Activated CD4-positive, CD25-positive, alpha-beta regulatory T cell treated with anti-CD3 and anti-CD28 coated beads, Interleukin-2, amount 50 U/mL, for 72 hours (primary cell): ENCODE measurements around the gene RABGAP1L.
"Not testable (repeated sequence)": the region's sequence is repeated elsewhere in the genome, so short reads cannot be mapped to it uniquely, and the experiment has no call there.

Experiments
- DNase-seq: peaks from one replicate; pipeline ENCODE4 v3.0.0; 2021

The RABGAP1L gene

DNA sequence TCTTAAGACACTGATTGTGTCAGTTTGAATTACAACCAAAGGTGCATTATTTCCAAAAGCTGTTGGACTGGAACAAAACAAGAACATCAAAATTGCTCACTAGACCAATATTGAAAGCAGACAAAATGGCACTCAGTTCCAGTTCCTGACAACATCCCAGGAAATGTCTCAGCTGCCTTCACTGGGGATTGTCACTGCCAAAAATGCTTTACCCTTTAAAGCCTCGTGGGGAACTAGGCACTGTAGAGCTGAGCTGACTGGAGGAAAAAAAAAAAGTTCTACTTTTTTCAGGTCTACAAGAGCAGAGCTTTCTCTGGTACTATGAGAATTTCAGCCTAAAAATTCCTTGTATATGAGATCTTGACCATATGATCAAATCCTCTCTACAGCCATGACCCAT is 310.4 kb downstream of the RABGAP1L start:
- DNase-seq = no peak

DNA sequence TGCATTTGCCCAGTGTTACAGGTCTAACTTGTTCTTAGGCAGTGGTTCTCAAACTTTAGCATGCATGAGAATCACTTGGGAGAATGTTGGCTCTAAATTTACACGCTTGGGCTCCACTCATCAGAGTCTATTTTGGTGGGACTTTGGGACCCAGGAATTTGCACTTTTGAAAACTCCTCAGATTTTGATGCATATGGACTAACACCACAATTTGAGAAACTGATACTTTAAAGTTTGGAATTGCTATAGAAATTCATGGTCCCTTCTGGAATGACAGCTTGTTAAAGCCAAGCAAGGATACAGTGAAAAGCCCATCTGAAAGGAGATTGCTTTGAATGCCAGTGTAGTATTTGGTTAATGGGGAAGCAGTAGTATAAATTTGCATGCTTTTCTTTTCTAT is 320.0 kb downstream of the RABGAP1L start:
- DNase-seq = no peak

DNA sequence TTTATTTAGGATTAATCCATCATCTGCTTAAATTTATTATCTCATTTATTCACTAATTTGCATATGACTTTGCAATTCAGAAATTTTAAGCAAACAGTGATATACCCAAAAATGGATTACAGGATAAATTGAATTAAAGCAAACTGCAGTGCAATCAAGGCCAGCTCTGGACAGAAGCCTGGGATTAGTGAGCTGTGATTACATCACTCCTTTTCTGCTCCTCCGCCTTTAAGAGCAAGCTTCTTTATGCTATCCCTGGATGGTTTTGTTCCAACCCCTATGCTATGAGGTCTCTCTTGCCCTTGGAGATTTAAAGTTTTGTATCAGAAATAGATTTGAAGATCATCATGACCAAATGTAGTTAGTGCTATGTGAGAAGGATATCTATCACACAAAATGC is 321.0 kb downstream of the RABGAP1L start:
- no peak for DNase-seq

DNA sequence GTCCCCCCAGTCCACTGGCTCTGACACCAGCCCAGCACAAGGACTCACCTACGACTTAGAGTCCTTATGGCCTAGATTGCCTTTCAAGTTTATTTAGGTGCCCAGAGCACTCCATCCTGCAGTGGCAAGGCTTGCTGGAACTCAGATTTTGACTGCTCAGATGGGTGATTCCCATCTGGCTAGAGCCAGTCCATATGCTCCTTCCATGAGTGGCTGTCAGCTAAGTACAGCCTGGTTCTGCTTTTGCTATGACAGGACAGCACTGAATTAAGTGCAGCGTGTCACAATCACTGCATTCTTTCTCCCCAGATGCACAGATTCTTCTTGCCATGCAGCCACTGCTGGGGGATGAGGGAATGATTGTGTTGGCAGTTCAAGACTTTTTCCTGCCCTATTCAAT is 332.3 kb downstream of the RABGAP1L start:
- no peak for DNase-seq

DNA sequence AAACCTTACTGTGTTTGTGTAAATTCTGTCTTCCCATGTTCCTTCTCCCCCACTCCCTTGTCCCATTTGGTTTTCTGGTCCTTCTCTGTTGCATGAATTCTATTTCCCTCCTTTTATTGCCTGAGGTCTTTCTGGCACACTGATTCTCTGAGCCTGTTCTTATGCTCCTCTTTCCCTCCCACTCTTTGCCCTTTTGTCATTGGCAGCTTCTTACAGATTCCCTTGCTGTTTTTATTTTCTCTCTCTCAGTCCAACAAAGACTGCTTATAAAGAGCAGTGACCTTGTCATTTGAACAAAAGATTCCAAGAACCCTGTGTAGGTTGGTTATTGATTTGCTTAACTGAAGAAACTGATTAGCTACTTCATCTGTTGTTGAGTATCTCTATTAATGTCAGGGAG is 338.2 kb downstream of the RABGAP1L start:
- no peak for DNase-seq

DNA sequence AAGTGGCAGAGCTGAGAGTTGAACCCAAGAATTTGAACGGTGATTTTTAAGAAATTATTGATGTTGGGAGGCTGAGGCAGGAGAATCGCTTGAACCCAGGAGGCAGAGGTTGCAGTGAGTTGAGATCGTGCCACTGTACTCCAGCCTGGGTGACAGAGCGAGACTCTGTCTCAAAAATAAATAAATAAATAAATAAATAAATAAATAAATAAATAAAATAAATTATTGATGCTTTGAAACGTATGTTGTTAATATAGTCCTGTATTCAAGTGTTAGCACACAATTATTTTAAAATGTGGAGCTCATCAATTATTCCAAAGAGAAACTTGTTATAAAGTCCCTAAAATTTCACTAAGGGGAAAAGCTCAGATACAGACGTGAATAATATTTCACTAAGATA is 357.4 kb downstream of the RABGAP1L start:
- DNase-seq = not testable (repeated sequence)

DNA sequence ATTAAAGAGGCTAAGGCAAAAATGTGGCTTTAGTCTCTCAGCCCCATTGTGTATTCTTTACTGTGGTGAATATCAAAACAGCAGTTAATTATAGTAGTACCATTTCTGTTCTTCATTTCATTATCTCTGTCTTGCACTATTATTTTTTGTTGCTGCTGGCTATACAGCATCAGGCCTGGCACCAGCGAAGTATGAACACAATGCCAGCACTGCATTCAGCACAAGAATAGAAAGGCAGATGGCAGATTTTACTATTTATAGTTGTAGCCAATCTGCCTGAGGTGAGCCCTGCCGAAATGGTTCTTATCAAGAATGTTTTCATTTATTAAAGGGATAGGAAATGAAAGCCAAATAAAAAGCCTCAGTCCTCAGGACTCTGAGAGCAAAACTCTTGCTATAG is 360.5 kb downstream of the RABGAP1L start:
- no peak for DNase-seq

DNA sequence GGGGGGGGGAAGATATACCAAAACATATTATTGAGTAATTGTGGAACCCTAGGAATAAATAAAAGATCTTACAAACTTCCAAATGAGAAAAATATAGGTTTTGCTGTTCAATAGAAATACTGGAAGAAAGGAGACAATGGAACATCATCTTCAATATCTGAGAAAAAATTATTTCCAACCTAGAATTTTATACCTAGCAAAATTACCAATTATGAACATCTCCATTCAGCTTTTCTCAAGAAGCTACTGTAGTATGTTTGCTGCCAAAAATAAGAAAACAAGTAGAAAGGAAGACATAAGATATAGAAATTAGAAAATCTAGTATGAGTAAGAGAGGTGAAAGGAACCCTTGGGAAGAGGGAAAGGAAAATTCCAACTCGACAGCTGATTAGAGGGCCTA is 372.4 kb downstream of the RABGAP1L start:
- DNase-seq = no peak

DNA sequence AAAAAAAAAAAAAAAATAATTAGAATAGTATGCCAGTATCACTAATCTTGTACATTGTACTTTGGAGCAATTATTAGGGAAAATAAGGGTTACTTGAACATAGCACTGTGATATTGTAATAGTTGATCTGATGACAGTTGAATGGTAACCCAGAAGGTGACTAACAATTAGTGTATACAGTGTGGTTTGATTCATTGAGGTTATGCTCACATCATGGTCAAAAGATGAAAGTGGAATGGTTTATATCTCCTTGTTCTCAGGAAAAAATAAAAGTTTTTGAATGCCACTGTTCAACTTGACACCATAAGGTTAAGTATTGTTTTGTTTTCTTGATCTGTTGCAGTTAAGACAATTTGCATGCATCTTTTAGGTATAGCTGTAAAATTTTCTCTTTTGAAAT is 375.5 kb downstream of the RABGAP1L start:
- no peak for DNase-seq

DNA sequence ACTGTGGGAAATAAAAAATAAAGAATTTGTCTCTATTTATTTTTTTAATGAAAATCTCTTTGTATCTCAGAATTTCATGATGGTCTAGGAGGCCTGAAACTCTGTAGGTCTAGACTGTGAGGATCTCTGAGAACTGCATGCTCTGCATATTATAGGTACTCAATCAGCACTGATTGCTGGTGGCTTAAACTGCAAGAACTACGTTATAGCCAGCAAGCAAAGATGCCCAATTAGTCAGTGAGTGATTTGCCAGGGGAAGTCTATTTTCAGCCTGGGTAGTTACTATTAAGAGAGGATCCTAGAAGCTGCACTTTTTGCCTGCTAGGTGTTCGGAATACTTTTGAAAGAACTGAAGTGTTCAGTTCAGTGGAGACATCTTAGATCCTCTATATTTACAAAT is 375.9 kb downstream of the RABGAP1L start:
- DNase-seq = no peak

DNA sequence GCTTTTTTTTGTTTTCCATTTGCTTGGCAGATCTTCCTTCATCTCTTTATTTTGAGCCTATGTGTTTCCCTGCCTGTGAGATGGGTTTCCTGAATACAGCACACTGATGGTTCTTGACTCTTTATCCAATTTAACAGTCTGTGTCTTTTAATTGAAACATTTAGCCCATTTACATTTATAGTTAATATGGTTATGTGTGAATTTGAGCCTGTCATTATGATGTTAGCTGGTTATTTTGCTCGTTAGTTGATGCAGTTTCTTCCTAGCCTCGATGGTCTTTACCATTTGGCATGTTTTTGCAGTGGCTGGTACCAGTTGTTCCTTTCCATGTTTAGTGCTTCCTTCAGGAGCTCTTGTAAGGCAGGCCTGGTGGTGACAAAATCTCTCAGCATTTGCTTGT is 384.1 kb downstream of the RABGAP1L start:
- DNase-seq = not testable (repeated sequence)

DNA sequence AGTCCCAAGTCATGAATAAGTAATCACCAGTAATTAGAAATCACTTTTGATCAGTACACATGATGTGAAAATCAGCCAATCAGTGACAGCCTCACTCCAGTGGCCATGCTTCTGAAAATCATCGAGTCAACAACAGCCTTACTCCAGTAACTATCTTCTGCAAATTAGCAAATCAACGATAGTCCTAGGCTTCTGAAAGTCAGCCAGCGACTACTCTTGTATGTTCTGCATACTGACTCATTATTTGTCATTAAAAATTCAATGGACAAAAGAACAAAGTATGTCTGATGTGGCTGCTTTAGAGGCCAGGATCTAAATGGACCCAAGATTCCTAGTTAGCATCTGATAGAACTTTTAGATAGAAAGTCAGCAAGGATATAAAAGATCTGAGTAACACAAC is 391.0 kb downstream of the RABGAP1L start:
- no peak for DNase-seq

DNA sequence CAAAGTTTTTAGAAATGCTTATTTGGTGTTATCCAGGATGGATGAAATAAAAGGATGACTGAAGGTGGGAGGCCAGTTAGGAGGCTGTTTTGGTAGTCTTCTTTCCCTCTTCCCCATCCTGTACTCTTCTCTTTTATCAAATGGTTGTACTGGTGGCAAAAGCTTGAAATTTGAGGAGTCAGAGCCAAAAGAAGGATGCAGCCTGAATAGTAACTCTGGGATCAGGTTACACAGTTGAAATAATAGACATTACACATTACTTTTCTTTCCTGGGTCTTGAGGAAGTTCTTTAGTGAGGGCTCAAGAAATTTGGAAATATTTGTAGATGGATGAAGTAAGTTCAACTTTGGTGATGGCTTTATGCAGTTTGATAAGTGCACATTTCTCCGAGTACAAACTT is 397.1 kb downstream of the RABGAP1L start:
- DNase-seq = no peak

DNA sequence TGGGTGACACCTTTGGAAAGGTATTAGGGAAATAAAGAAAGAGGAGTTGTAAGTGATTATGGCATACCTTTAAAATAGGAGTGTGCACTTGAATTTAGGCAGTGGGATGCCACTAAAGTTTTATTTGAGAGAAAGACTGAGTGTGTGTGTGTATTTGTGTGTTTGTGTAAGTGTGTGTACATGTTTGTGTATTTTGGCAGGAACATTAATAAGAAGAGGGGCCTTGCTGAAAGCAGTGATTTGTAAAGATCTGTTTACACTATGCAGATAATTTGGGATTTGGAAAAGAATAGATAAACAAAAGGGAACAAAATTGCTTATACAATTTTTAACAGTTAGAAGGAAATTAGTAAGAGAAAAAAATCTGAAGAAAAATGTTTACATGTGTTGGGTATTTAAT is 409.2 kb downstream of the RABGAP1L start:
- DNase-seq = no peak

DNA sequence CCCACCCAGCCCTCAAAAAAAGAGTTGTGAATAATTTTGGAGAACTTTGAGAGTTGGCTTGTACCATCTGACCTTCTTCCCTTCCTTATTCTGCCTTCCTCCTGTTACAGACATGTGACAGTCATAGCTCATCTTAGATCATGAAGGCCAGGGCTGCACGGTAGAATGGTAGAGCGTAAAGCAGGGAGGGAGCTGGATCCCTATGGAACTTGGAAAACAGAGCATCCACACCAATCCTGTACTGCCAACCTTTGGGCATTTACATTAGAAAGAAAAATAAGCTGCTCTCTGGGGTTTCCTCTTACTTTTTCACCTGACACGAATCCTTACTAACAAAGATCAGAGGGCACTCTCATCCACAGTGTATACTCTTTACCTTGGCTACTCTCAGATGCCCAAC is 409.9 kb downstream of the RABGAP1L start:
- no peak for DNase-seq

DNA sequence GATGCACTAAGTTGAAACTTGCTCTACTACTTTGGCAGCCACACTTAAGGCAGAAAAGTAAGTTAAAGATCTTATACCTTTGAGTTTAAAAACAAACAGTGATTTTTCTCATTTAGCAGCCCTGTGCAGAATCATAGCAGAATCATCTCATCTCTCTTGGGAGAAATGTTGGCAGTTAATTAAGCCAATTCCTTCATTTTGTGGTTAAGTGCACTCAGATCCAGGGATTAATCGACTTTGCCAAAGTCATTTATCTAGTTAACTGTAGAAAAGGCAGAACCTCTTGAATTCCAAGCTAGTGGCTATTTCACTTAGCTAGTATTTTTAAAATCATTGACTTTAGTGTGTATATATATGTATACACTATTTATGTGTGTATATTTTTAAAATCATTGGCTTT is 413.5 kb downstream of the RABGAP1L start:
- DNase-seq = no peak

DNA sequence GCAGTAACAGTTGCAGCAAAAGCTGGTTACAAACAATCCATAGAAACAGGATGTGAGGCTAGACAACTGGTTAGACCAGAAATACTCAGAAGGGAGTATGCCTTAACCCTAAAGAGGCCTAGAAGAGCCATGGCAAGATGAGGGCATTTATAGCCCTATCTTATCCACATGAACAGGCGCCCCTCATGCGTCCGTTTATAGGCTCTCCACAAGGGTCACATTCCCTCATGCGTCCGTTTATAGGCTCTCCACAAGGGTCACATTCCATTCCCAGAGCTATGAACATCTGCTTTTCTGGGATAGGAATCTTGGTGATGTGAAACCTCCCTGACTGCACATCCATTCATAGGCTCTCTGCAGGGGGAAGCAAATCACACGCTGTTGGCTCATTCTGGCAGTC is 416.8 kb downstream of the RABGAP1L start:
- DNase-seq = not testable (repeated sequence)

DNA sequence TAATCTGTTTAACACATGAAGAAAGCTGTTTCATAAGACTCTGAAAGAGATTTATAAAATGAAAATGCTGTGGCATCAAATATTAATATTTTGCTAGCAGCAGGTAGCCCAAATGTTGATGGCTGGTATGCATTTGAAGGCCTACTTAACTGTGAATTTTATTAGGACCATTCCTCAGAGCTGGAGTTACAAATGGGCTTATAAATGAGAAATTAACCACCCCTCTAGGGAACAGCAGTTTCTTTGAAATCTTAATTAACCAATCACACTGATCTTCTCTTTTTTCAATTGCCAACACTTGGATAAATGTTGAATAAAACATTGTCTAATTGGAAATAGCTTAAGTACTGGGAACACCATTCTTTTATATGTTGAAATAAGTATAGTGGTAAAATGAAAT is 418.4 kb downstream of the RABGAP1L start:
- DNase-seq = no peak

DNA sequence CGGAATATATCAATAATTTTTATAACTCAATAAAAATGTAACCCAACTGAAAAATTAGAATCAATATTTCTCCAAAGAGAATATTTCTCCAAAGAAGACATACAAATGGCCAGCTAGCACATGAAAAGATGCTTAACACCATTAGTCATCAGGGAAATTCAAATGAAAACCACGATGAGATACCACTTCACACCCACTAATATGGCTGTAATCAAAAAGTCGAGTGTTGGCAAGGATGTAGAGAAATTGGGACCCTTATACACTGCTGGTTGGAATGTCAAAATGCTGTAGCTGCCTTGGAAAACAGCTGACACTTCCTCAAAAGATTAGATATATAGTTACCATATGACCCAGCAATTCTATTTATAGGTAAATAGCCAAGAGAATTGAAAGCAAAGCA is 421.5 kb downstream of the RABGAP1L start:
- no peak for DNase-seq

DNA sequence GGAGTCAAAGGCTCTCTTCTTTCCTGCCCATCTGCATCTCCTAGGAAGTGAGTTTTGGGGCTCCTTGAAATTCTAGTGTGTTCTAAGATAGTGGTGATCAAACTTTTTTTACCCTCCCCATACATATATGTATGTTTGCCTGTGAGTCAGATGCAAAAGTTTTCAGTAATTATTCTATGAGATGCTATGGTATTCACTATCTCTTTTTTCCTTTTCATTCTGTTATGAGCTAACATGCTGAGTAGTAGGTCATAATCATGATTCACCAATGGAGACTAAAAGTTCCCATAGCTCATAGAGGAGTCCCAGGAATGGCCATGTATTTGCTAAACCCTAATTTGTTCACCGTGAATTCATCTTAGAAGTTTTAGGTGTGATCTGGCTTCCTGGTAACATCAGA is 424.0 kb downstream of the RABGAP1L start:
- no peak for DNase-seq

DNA sequence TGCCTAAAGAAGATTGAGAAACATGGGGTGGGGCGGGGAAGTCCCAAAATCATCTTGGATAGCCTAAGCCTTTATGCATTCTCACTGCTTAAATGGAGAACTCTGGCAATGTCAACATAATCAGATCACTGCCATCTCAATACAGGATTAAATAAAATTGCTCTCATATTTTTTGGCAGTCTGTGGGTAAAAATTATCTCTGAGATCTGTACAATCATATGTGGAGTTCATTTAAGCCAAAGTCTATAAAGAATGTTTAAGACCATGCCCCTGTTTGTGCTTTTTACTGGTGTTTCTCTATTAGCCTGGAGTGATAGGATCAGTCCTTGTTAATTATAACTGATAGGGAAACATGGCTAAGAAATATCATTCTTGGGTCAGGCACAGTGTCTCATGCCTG is 424.8 kb downstream of the RABGAP1L start:
- DNase-seq = no peak

DNA sequence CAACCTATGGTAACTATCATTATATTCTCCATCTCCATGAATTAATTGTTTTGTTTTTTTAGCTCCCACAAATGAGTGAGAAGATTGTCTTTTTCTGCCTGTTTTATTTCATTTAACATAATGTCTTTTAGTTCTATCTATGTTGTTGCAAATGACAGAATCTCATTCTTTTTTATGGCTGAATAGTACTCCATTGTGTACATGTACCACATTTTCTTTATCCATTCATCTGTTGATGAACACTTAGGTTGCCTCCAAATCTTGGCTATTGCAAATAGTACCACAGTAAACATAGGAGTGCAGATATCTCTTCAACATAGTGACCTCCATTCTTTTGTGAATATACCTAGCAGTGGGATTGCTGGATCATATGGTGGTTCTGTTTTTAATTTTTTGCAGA is 429.3 kb downstream of the RABGAP1L start:
- DNase-seq = not testable (repeated sequence)

DNA sequence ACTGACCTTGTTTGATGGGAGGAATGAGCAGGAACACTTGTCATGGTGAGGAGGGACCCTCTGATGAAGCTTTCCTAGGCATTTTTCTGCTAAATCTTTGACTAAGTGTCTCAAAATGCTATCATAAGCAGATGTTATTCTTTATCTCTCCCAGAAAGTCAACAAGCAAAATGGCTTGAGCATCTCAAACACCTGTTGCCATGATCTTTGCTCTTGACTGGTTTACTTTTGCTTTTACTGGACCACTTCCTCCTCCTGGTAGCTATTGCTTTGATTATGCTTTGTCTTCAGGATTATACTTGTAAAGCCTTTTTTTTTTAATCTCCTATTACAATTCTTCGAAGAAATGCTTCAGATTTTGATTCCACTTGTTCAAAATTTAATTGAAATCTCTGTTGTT is 445.9 kb downstream of the RABGAP1L start:
- DNase-seq = no peak

DNA sequence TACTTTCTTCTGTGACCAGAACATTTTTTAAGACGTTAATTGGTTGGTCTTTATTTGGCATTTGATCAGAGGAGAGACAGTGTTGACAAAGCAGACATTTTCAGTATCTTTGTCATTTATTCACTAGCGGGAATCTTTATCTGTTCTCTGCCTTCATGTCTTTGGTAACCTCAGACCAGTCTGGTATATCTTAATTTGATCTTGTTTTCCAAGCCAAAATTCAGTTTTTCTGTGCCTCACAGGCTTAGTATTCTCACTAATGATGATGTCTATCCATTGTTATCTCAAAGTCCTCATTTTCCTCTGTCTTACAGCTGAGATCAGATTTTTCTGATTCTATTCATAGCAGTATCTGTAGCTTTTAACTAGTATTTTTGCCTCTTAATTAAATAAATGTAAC is 447.2 kb downstream of the RABGAP1L start:
- DNase-seq = no peak

DNA sequence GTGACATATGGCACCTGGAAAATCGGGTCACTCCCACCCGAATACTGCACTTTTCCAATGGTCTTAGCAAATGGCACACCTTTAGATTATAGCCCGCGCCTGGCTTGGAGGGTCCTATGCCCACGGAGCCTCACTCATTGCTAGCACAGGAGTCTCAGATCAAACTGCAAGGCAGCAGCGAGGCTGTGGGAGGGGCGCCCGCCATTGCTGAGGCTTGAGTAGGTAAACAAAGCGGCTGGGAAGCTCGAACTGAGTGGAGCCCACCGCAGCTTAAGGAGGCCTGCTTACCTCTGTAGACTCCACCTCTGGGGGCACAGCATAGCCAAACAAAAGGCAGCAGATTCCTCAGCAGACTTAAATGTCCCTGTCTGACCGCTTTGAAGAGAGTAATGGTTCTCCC is 458.6 kb downstream of the RABGAP1L start:
- not testable (repeated sequence) for DNase-seq

DNA sequence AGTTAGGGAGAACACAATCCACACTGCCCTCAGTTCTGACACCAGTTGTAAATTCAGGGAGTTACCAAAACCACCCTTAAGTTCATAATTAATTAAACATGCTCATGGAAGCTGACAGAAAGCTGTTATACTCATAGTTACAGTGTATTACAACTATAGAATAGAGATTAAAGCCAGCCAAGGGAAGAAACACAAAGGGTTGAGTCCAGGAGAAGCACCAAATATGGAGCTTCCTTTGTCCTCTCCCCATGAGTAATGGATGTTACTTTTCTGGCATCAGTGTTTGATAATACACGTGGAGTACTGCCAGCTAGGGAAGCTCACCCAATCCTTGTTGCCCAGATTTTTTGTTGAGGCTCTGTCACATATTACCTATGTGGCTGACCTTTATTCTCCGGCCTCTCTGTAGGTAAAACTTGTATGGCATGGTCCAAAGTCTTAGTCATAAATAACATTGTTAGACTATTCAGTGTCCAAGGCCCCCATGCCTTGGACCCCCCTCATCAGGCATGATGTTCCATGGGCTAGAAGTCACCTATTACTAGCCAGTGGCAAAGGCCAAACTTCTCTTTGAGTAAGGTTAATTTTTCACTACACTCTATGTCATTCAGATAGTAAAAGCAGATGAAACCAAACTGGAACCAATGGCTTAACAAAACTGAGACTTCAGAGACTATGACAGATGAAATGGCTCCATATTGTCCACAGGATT is 464.2 kb downstream of the RABGAP1L start:
- no peak for DNase-seq
